Lung microvascular endothelial cell (primary cell): Measurements from ENCODE around the gene ZNF28. TPM values are rescaled to one million over a fixed set of nuclear protein-coding genes. Genes with fewer than 3 reads are reported as not detected.
"Not testable (repeated sequence)": the region's sequence is repeated elsewhere in the genome, so short reads cannot be mapped to it uniquely, and the experiment has no call there.

Experiments used
- DNase-seq, 2 donors: peaks; one replicate each; pipeline versions ENCODE4 v3.0.0 to v3.0.0-alpha.2; 2010; ENCODE audit warnings: low read depth in 2 of 2
- total RNA-seq: library from RNA; depleted of rRNA; stranded (reverse); fragments of >200 nt; gene quantifications from 2 replicates; pipeline ENCODE4 v1.2.1, GENCODE V29; 2014

The ZNF28 gene
- 10.0 and 20.2 TPM in 2 replicates for total RNA-seq

- peak; percentile 46 to 51 for DNase-seq
Observed at GRCh38 chr19:52821204-52821960, at the start of gene ZNF28. TSS of gene ZNF28 (minus strand) at chr19:52821633. CDS start at chr19:52817958, 3,675 bp downstream.

GRCh38 chr19:52868031-52868430, 46.6 kb upstream of the ZNF28 start:
- DNase-seq, result not testable (repeated sequence)

- DNase-seq, result peak; percentile 67 to 69
Observed at GRCh38 chr19:52857378-52858191, 36.2 kb upstream of the ZNF28 start, which contains the start of gene ZNF468. TSS of gene ZNF468 (minus strand) at chr19:52857619. CDS start at chr19:52854272, 3,347 bp downstream.

GRCh38 chr19:52856540-52857377, 35.3 kb upstream of the ZNF28 start:
- peak; percentile 7 to 25 for DNase-seq

- not testable (repeated sequence) for DNase-seq
Observed at GRCh38 chr19:52847352-52847751, 25.9 kb upstream of the ZNF28 start.

GRCh38 chr19:52840825-52841465, 19.5 kb upstream of the ZNF28 start:
- not testable (repeated sequence) for DNase-seq

GRCh38 chr19:52834289-52834688, 12.9 kb upstream of the ZNF28 start:
- not testable (repeated sequence) for DNase-seq

GRCh38 chr19:52833541-52833940, 12.1 kb upstream of the ZNF28 start:
- not testable (repeated sequence) for DNase-seq

GRCh38 chr19:52829866-52830265, 8.4 kb upstream of the ZNF28 start:
- not testable (repeated sequence) for DNase-seq

GRCh38 chr19:52825765-52826164, 4.3 kb upstream of the ZNF28 start:
- no peak for DNase-seq

GRCh38 chr19:52823676-52824075, 2.2 kb upstream of the ZNF28 start:
- DNase-seq, result no peak

GRCh38 chr19:52820472-52821203, 795 bp downstream of the ZNF28 start:
- DNase-seq, result peak; percentile 14 to 52

- no peak for DNase-seq
Observed at GRCh38 chr19:52809801-52810200, 11.6 kb downstream of the ZNF28 start.

- DNase-seq, result not testable (repeated sequence)
Observed at GRCh38 chr19:52799950-52800640, 21.3 kb downstream of the ZNF28 start.

GRCh38 chr19:52789440-52789839, 32.0 kb downstream of the ZNF28 start:
- DNase-seq, result no peak

GRCh38 chr19:52786464-52787354, 34.7 kb downstream of the ZNF28 start, which contains the start of gene ZNF600:
TSS of gene ZNF600 (minus strand) at chr19:52786791. CDS start at chr19:52778888, 7,903 bp downstream.
- DNase-seq, result peak; percentile 62 to 82

GRCh38 chr19:52786078-52786463, 35.4 kb downstream of the ZNF28 start:
- DNase-seq, result peak; percentile 2 to 3

- DNase-seq, result no peak
Observed at GRCh38 chr19:52785506-52785905, 35.9 kb downstream of the ZNF28 start.
